GM19455 (cell line): ENCODE measurements around the gene TEX54.
"Not testable (repeated sequence)": the region's sequence is repeated elsewhere in the genome, so short reads cannot be mapped to it uniquely, and the experiment has no call there.

Experiments used
- ATAC-seq: cut with Tn5 transposase; IDR thresholded peaks from one replicate; pipeline ENCODE4 v1.9.1; 2021; ENCODE audit not compliant: unreplicated experiment

The TEX54 gene

GRCh38 chr11:62855571-62856332 lies 23.1 kb upstream of the TEX54 start:
- peak; percentile 80 for ATAC-seq

GRCh38 chr11:62854825-62855570 lies 22.4 kb upstream of the TEX54 start:
- no peak for ATAC-seq

DNA sequence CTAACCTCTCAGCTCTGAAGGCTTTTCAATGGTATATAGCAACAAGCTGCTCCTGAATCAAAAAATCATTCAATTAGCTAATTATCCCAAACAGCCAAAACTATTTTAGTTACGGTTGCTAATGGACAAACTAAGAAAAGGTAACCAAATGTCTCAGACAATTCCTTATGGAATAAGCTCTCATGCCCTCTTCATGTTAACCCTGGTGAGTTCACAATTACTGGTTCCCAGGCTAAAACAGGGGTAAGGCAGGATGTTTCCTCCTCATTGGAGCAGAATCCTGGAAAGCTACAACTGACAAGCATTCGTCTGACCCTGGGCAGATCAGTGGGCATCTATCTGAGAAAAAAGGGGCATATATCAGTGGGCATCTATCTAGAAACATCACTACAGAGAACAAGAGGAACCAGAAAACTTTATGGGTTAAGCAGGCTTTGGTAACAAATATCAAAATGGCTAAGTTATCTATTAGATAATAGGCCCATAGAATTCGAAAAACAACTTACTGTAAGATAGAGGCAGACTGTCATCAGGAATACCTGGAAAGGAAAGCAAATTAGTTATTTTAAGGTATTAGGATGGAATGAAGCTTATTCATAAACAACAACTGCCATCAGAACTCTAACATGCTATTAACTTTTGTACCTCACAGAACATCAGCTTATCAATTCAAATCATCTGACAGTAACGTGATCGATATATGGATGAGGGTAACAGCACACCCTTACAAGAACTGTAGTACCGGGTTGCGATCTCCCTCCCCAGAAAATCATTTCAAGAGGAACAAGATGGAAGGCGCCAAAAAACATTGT lies 21.6 kb upstream of the TEX54 start:
- no peak for ATAC-seq

- no peak for ATAC-seq
These were observed 20.8 kb upstream of the TEX54 start for GRCh38 chr11:62853279-62853965.

GRCh38 chr11:62852523-62853188 lies 20.0 kb upstream of the TEX54 start:
- ATAC-seq = no peak

DNA sequence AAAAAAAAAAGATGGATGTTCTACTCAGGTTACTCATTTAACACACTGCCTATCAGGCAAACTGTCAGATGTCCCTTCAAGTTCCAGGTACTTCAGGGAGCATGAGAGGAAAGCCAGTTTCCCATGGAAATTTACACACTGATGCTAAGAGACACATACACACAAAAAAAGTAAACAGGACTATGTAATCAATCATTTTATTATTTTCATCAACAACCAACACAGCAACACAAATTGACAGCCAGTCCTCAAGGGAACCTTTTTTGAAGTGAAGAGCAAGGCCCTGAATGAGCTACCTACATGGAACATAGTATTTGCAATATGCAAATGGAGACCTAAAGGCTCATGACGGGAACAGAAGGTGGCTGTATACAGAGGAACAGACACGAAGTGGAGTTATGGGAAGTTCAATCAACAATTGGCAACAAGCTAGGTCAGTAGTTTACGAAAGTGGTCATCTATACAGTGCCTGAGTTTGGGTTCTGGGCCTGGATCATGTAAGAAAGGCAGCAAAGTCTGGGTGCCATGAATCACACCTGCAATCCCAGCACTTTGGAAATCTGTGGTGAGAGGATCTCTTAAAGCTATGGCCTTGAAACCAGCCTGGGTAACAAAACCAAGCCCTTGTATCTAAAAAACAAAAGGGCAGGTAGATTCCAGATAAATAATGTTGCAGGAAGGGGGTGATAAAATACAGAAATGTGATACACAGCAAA lies 19.3 kb upstream of the TEX54 start:
- no peak for ATAC-seq

DNA sequence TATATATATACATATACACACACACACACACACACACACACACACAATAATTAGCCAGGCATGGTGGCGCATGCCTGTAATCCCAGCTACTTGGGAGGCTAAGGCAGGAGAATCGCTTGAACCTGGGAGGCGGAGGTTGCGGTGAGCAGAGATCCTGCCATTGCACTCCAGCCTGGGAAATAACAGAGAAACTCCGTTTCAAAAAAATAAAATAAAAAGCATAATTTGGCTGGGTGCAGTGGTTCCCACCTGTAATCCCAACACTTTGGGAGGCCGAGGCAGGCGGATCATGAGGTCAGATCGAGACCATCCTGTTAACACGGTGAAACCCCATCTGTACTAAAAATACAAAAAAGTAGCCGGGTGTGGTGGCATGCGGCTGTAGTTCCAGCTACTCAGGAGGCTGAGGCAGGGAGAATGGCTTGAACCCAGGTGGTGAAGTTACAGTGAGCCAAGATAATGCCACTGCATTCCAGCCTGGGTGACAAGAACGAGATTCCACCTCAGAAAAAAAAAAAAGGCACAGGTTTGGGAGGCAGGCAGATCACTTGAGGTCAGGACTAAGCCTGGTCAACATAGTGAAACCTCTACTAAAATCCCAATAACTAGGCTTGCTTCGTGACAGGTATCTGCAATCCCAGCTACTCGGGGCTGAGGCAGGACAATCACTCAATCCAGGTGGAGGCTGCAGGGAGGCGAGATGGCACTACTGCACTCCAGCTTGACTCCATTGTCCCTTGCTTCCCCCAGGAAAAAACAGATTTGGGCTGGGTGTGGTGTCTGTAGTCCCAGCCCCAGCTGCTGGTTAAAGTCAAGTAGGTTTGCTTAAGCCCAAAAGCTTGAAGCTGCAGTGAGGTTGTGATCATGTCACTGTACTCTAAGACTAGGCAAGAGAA lies 18.5 kb upstream of the TEX54 start:
- ATAC-seq = no peak

DNA sequence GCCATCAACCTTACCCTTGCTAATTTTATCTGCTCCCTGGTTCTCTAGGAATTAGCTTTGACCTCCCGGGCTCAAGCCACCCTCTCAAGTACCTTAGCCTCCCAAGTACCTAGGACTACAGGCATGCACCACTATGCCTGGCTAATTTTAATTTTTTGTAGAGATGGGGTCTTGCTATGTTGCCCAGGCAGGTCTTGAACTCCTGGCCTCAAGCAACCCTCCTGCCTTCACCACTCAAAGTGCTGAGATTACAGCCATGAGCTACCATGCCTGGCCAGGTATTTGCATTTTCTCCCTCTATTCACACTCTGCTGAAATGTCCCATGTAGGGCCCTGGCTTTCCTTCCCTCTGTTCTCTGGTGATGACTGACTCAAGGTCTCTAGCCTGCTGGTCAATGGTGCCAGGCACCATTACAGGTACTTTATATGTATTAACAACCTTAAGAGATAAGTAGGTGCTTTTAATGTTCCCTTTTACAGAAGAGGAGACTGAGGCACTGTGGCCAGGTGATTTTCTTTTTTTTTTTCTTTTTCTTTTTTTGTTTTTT lies 15.2 kb upstream of the TEX54 start:
- ATAC-seq = no peak

GRCh38 chr11:62846177-62846576 lies 13.5 kb upstream of the TEX54 start:
- ATAC-seq = no peak

GRCh38 chr11:62844154-62844553 lies 11.5 kb upstream of the TEX54 start:
- no peak for ATAC-seq

- no peak for ATAC-seq
These were observed 10.8 kb upstream of the TEX54 start for GRCh38 chr11:62843466-62843865.

DNA sequence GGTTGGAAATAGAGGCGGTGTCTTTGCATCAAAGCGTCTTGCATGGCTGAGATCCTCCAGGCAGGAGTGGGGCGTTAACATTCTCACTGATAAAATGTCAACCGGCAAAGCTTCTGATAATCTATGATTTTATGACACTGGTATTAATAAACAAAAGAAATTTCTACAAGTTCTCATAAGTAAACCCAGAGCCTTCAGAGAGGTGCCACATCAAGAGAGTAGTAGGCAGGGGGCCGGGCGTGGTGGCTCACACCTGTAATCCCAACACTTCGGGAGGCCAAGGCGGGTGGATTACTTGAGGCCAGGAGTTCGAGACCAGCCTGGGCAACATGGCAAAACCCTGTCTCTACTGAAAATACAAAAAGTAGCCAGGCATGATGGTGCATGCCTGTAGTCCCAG lies 10.2 kb upstream of the TEX54 start:
- ATAC-seq = not testable (repeated sequence)

DNA sequence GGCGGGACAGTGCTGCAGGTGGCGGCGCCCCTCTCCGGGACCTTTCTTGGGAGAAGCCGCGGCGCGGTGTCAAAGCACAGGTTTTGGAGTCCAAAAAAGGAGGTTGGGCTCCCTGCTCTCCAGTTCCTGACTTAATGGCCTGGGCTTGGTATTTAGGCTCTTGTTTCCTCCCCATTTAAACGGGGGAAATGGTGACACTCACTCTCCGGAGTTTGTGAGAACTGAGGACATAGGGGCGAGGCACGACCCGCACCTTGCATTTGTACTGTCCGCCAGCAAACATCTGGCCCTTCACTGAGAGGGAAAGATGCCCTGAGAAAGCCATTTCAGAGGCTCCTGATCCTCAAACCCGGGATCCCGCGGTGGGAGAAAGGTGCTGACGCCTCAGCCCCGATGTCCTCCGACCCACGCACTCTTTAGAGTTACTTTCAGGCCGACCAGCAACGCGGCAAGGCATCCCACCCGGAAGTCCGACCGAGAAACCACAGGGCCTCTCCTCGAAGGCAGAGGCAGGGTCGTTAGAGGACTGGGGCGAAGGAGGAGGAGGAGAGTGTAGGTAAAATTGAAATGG lies 9.6 kb upstream of the TEX54 start:
- no peak for ATAC-seq

- peak; percentile 65 for ATAC-seq
These were observed 8.9 kb upstream of the TEX54 start for GRCh38 chr11:62841361-62842170.

- ATAC-seq = not testable (repeated sequence)
These were observed 8.2 kb upstream of the TEX54 start for GRCh38 chr11:62840721-62841360.

- ATAC-seq = peak; percentile 37
These were observed 6.7 kb upstream of the TEX54 start, which contains the start of gene WDR74 for GRCh38 chr11:62839050-62839945. WDR74 (minus strand) TSS chr11:62839590; CDS start chr11:62839570, 20 bp downstream.
